Activated CD8-positive, alpha-beta memory T cell treated with anti-CD3 and anti-CD28 coated beads, Interleukin-2, amount 10 ng/mL, durations not matched to agents 7 days and 5 days (primary cell): ENCODE results near the gene NME3. TPM values are rescaled to one million over a fixed set of nuclear protein-coding genes. Genes with fewer than 3 reads are reported as not detected.

Experiments
- ATAC-seq: fragments of 150-1000 bp; cut with Tn5 transposase; one replicate; pipeline ENCODE4 v1.10.0; 2021; ENCODE audit warnings: moderate library complexity
- CTCF ChIA-PET: fragments of 350-600 bp; sonication (Branson Sonifier 250); formaldehyde crosslinking; loops from one replicate; lab custom pipeline; 2021; ENCODE audit warnings: antibody characterized with exemption; lab: Charles Lee
- DNase-seq: peaks from one replicate; pipeline ENCODE4 v3.0.0-alpha.2; 2020
- H3K27ac Mint-ChIP-seq: one replicate; pipeline ENCODE4 v1.8.0; 2021; ENCODE audit warnings: mild to moderate bottlenecking, mixed read lengths
- H3K27me3 Mint-ChIP-seq: one replicate; pipeline ENCODE4 v1.8.0; 2021; ENCODE audit warnings: mixed read lengths
- H3K36me3 Mint-ChIP-seq: one replicate; pipeline ENCODE4 v1.8.0; 2021; ENCODE audit warnings: mild to moderate bottlenecking, mixed read lengths
- H3K4me1 Mint-ChIP-seq: one replicate; pipeline ENCODE4 v1.8.0; 2021; ENCODE audit warnings: mixed read lengths
- H3K4me3 Mint-ChIP-seq: one replicate; pipeline ENCODE4 v1.8.0; 2021; ENCODE audit warnings: mild to moderate bottlenecking, moderate library complexity, mixed read lengths
- H3K9me3 Mint-ChIP-seq: one replicate; pipeline ENCODE4 v1.8.0; 2022; ENCODE audit warnings: low read depth, mixed read lengths
- total RNA-seq, 2 experiments: library from RNA; stranded (reverse); gene quantifications; one replicate each; pipeline ENCODE4 v1.2.3, GENCODE V29; 2021

The NME3 gene
- total RNA-seq, 2 experiments from 2014 or later: 46.0 to 50.4 TPM

GRCh38 chr16:1757714-1758461 is 13.5 kb downstream of the NME3 start:
- CTCF ChIA-PET: interaction anchor here (1.0 to 1.4 kb wide), 2 partner anchors 50 to 52 kb away, joined by 3 read pairs; partner anchors contain the start of gene MAPK8IP3
- H3K9me3 Mint-ChIP-seq: no peaks in the 10 kb centered on the region
- DNase-seq (no peak), ATAC-seq (no peak)
- H3K4me1 Mint-ChIP-seq: peaks cover 17% of the 10 kb centered on the region
- H3K4me3 Mint-ChIP-seq: no peak overlapping the region
- H3K27ac Mint-ChIP-seq: peak overlapping the region; percentile 61
- H3K27me3 Mint-ChIP-seq: no peaks in the 10 kb centered on the region
- peaks cover 5% of the 10 kb centered on the region for H3K36me3 Mint-ChIP-seq

- peaks cover 4% of the 10 kb centered on the region for H3K36me3 Mint-ChIP-seq
- no peak for DNase-seq
These were observed 17.1 kb downstream of the NME3 start for GRCh38 chr16:1754204-1754603.

GRCh38 chr16:1752853-1753252 is 18.5 kb downstream of the NME3 start:
- H3K9me3 Mint-ChIP-seq: no peaks in the 10 kb centered on the region
- no peak for DNase-seq
- peaks cover 4% of the 10 kb centered on the region for H3K36me3 Mint-ChIP-seq
- CTCF ChIA-PET: no interaction called here
- ATAC-seq: no peak
- H3K4me1 Mint-ChIP-seq: peaks cover 14% of the 10 kb centered on the region
- no peak overlapping the region for H3K4me3 Mint-ChIP-seq
- no peak overlapping the region for H3K27ac Mint-ChIP-seq
- H3K27me3 Mint-ChIP-seq: no peaks in the 10 kb centered on the region

More at GRCh38 chr16:1754204-1754603, 17.1 kb downstream of the NME3 start:
- CTCF ChIA-PET: interaction anchor here (1.8 kb wide), 1 partner anchor 31 kb away, joined by 4 read pairs; no protein-coding TSS in a partner anchor
- ATAC-seq: no peak
- Mint-ChIP-seq H3K9me3 (no peaks in the 10 kb centered on the region), H3K27ac (no peak overlapping the region), H3K4me3 (no peak overlapping the region), H3K27me3 (no peaks in the 10 kb centered on the region), H3K4me1 (peaks cover 17% of the 10 kb centered on the region)

- peaks cover 4% of the 10 kb centered on the region for H3K36me3 Mint-ChIP-seq
- ATAC-seq (no peak), DNase-seq (no peak)
- H3K4me3 Mint-ChIP-seq: no peak overlapping the region
- peaks cover 6% of the 10 kb centered on the region for H3K4me1 Mint-ChIP-seq
- H3K9me3 Mint-ChIP-seq: no peaks in the 10 kb centered on the region
- no peaks in the 10 kb centered on the region for H3K27me3 Mint-ChIP-seq
- CTCF ChIA-PET: no interaction called here
- H3K27ac Mint-ChIP-seq: no peak overlapping the region
These were observed 19.4 kb downstream of the NME3 start for GRCh38 chr16:1751946-1752345.

- Mint-ChIP-seq H3K4me1 (no peaks in the 10 kb centered on the region), H3K9me3 (no peaks in the 10 kb centered on the region), H3K27me3 (no peaks in the 10 kb centered on the region), H3K27ac (no peak overlapping the region), H3K4me3 (no peak overlapping the region), H3K36me3 (peaks cover 5% of the 10 kb centered on the region)
- DNase-seq: no peak
- CTCF ChIA-PET: interaction anchor here (0.7 to 1.4 kb wide), 2 partner anchors 26 to 43 kb away, joined by 3 read pairs; partner anchors contain the start of gene MAPK8IP3
- ATAC-seq: no peak
These were observed 21.9 kb downstream of the NME3 start for GRCh38 chr16:1749152-1750117.

GRCh38 chr16:1747934-1748333 is 23.4 kb downstream of the NME3 start:
- H3K27me3 Mint-ChIP-seq: no peaks in the 10 kb centered on the region
- ATAC-seq (no peak), DNase-seq (no peak)
- H3K4me1 Mint-ChIP-seq: no peaks in the 10 kb centered on the region
- H3K27ac Mint-ChIP-seq: no peak overlapping the region
- peaks cover 5% of the 10 kb centered on the region for H3K36me3 Mint-ChIP-seq
- no peaks in the 10 kb centered on the region for H3K9me3 Mint-ChIP-seq
- CTCF ChIA-PET: no interaction called here
- H3K4me3 Mint-ChIP-seq: no peak overlapping the region

- Mint-ChIP-seq H3K27me3 (no peaks in the 10 kb centered on the region), H3K4me1 (no peaks in the 10 kb centered on the region), H3K27ac (no peak overlapping the region), H3K9me3 (no peaks in the 10 kb centered on the region), H3K36me3 (peaks cover 3% of the 10 kb centered on the region), H3K4me3 (no peak overlapping the region)
- CTCF ChIA-PET: interaction anchor here (1.4 kb wide), 1 partner anchor 15 kb away, joined by 4 read pairs; no protein-coding TSS in a partner anchor
- DNase-seq (no peak), ATAC-seq (no peak)
These were observed 24.6 kb downstream of the NME3 start for GRCh38 chr16:1746693-1747195.

- CTCF ChIA-PET: interaction anchor here (1.4 kb wide), 1 partner anchor 14 kb away, joined by 4 read pairs; no protein-coding TSS in a partner anchor
- Mint-ChIP-seq H3K9me3 (no peaks in the 10 kb centered on the region), H3K27ac (no peak overlapping the region), H3K4me3 (no peak overlapping the region), H3K4me1 (no peaks in the 10 kb centered on the region), H3K36me3 (peaks cover 3% of the 10 kb centered on the region), H3K27me3 (no peaks in the 10 kb centered on the region)
- ATAC-seq (no peak), DNase-seq (no peak)
These were observed 25.2 kb downstream of the NME3 start for GRCh38 chr16:1745900-1746692.

- no peaks in the 10 kb centered on the region for H3K4me1 Mint-ChIP-seq
- H3K27ac Mint-ChIP-seq: no peak overlapping the region
- DNase-seq: no peak
- H3K4me3 Mint-ChIP-seq: no peak overlapping the region
- no peaks in the 10 kb centered on the region for H3K9me3 Mint-ChIP-seq
- CTCF ChIA-PET: interaction anchor here (1.4 kb wide), 1 partner anchor 13 kb away, joined by 4 read pairs; no protein-coding TSS in a partner anchor
- no peak for ATAC-seq
- H3K27me3 Mint-ChIP-seq: no peaks in the 10 kb centered on the region
- peaks cover 3% of the 10 kb centered on the region for H3K36me3 Mint-ChIP-seq
These were observed 26.0 kb downstream of the NME3 start for GRCh38 chr16:1745181-1745899.

- Mint-ChIP-seq H3K27ac (no peak overlapping the region), H3K9me3 (no peaks in the 10 kb centered on the region), H3K4me3 (no peak overlapping the region), H3K4me1 (no peaks in the 10 kb centered on the region), H3K36me3 (peaks cover 2% of the 10 kb centered on the region), H3K27me3 (no peaks in the 10 kb centered on the region)
- CTCF ChIA-PET: no interaction called here
- ATAC-seq: no peak
- DNase-seq: no peak
These were observed 27.0 kb downstream of the NME3 start for GRCh38 chr16:1744338-1744840.

- peaks cover 2% of the 10 kb centered on the region for H3K36me3 Mint-ChIP-seq
- DNase-seq (no peak), ATAC-seq (no peak)
- CTCF ChIA-PET: no interaction called here
- no peaks in the 10 kb centered on the region for H3K4me1 Mint-ChIP-seq
- no peak overlapping the region for H3K4me3 Mint-ChIP-seq
- no peaks in the 10 kb centered on the region for H3K27me3 Mint-ChIP-seq
- H3K9me3 Mint-ChIP-seq: no peaks in the 10 kb centered on the region
- no peak overlapping the region for H3K27ac Mint-ChIP-seq
These were observed 27.7 kb downstream of the NME3 start for GRCh38 chr16:1743376-1744337.
